ENCODE measurements around the gene CDK19. TPM values are rescaled to one million over a fixed set of nuclear protein-coding genes. Genes with fewer than 3 reads are reported as not detected.
A peak's percentile ranks its signal among the peaks of the same experiment; 100 is the strongest.
"Not testable (repeated sequence)": the region's sequence is repeated elsewhere in the genome, so short reads cannot be mapped to it uniquely, and the experiment has no call there.

Gene CDK19
- polyA plus RNA-seq, 1 donor (not counting 4 experiments of a cell fraction or from before 2014, with no cell fraction given) = 6.4 TPM

DNA sequence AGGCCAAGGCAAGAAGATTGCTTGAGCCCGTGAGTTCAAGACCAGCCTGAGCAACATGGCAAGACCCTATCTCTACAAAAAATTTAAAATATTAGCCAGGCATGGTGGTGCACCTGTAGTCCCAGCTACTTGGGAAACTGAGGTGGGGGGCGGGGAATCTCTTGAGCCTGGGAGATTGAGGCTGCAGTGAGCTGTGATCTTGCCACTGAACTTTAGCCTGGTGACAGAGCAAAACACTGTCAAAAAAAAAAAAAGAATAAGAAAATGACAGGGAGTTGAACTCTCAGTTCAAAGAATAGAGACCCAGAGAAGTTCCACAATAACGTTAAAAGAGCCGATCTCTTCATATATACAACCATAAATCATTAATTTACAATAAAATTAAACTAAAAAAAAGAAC, 34.5 kb upstream of the CDK19 start:
- no peak for TF ChIP-seq EZH2 (IDR thresholded peaks at IDR 0.05; ENCODE audit: low read length)
- TF ChIP-seq, protein P1, sequence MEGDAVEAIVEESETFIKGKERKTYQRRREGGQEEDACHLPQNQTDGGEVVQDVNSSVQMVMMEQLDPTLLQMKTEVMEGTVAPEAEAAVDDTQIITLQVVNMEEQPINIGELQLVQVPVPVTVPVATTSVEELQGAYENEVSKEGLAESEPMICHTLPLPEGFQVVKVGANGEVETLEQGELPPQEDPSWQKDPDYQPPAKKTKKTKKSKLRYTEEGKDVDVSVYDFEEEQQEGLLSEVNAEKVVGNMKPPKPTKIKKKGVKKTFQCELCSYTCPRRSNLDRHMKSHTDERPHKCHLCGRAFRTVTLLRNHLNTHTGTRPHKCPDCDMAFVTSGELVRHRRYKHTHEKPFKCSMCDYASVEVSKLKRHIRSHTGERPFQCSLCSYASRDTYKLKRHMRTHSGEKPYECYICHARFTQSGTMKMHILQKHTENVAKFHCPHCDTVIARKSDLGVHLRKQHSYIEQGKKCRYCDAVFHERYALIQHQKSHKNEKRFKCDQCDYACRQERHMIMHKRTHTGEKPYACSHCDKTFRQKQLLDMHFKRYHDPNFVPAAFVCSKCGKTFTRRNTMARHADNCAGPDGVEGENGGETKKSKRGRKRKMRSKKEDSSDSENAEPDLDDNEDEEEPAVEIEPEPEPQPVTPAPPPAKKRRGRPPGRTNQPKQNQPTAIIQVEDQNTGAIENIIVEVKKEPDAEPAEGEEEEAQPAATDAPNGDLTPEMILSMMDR (optimal IDR thresholded peaks at IDR 0.05 in 1 of 3, IDR thresholded peaks at IDR 0.05 in 1 of 3, conservative IDR thresholded peaks at IDR 0.05 in 1 of 3; ENCODE audit: extremely low read depth in 1 of 3, insufficient read depth in 2 of 3, low read length in 3 of 3) = no peak
- H4K20me1 ChIP-seq (ENCODE audit: control insufficient read depth, extremely low read depth, insufficient read depth, low read length) = no peaks in the 10 kb centered on the region
- no peak overlapping the region for H3K4me3 ChIP-seq (ENCODE audit: control insufficient read depth in 2 of 3, extremely low read depth in 1 of 3, insufficient read depth in 2 of 3, low read depth in 1 of 3, low read length in 3 of 3)
- dilution Hi-C loops (cut with MboI; ENCODE audit: extremely low pct_ligation_motif_present, low sequenced_read_pairs) = no loop called here
- H3K9ac ChIP-seq (ENCODE audit: control insufficient read depth, extremely low read depth, insufficient read depth, low read length) = no peak overlapping the region
- no peak overlapping the region for H2AFZ ChIP-seq (ENCODE audit: control insufficient read depth, low read length)
- no peak overlapping the region for H3K27ac ChIP-seq (ENCODE audit: control insufficient read depth, insufficient read depth, low read length)
- H3K9me3 ChIP-seq (ENCODE audit: control insufficient read depth, low read depth, low read length) = no peaks in the 10 kb centered on the region
- no peak overlapping the region for H3K4me2 ChIP-seq (ENCODE audit: control insufficient read depth, extremely low read depth, insufficient read depth, low read depth, low read length)
- FAIRE-seq (no peak), DNase-seq (ENCODE audit: low read depth, low spot score) (no peak)
- H3K9me1 ChIP-seq (ENCODE audit: control insufficient read depth, extremely low read depth, insufficient read depth, low read length) = no peaks in the 10 kb centered on the region
- H3K79me2 ChIP-seq (ENCODE audit: control insufficient read depth, insufficient read depth, low read length) = no peaks in the 10 kb centered on the region
- no peaks in the 10 kb centered on the region for H3K27me3 ChIP-seq (ENCODE audit: control insufficient read depth, extremely low read depth, insufficient read depth, low read length)
- peaks cover 3% of the 10 kb centered on the region for H3K4me1 ChIP-seq (ENCODE audit: control insufficient read depth, extremely low read depth, insufficient read depth, low read length)
- no peaks in the 10 kb centered on the region for H3K36me3 ChIP-seq (ENCODE audit: control insufficient read depth in 2 of 2, extremely low read depth in 1 of 2, insufficient read depth in 2 of 2, low read length in 2 of 2)

DNA sequence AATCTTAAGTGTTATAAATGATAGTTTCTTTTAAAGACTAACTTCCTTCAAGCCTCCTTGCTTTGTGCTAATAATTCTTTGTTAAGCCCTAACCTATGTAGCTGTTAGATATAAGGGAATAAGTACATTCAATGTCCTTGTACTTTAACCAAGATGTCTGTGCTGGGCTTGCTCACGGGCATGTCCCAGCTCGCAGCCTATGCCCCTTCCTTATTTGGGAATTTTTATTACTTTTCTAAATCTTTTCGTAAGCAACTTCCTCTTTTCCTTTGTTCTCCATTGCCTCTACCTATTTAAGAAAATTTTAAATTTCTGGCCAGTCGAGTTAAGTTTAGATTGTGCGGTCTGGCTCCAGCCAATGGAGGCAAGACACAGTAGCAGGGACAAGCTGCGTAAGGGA, 26.0 kb upstream of the CDK19 start:
- Histone ChIP-seq H3K9ac (ENCODE audit: control insufficient read depth, extremely low read depth, insufficient read depth, low read length) (no peak overlapping the region), H3K27me3 (ENCODE audit: control insufficient read depth, extremely low read depth, insufficient read depth, low read length) (no peaks in the 10 kb centered on the region), H3K9me1 (ENCODE audit: control insufficient read depth, extremely low read depth, insufficient read depth, low read length) (no peaks in the 10 kb centered on the region), H3K79me2 (ENCODE audit: control insufficient read depth, insufficient read depth, low read length) (no peaks in the 10 kb centered on the region), H4K20me1 (ENCODE audit: control insufficient read depth, extremely low read depth, insufficient read depth, low read length) (no peaks in the 10 kb centered on the region), H3K27ac (ENCODE audit: control insufficient read depth, insufficient read depth, low read length) (no peak overlapping the region), H3K4me2 (ENCODE audit: control insufficient read depth, extremely low read depth, insufficient read depth, low read depth, low read length) (no peak overlapping the region), H3K4me3 (ENCODE audit: control insufficient read depth in 2 of 3, extremely low read depth in 1 of 3, insufficient read depth in 2 of 3, low read depth in 1 of 3, low read length in 3 of 3) (no peak overlapping the region), H3K36me3 (ENCODE audit: control insufficient read depth in 2 of 2, extremely low read depth in 1 of 2, insufficient read depth in 2 of 2, low read length in 2 of 2) (no peaks in the 10 kb centered on the region), H2AFZ (ENCODE audit: control insufficient read depth, low read length) (peak overlapping the region; percentile 15), H3K4me1 (ENCODE audit: control insufficient read depth, extremely low read depth, insufficient read depth, low read length) (no peaks in the 10 kb centered on the region), H3K9me3 (ENCODE audit: control insufficient read depth, low read depth, low read length) (no peaks in the 10 kb centered on the region)
- FAIRE-seq (no peak), DNase-seq (ENCODE audit: low read depth, low spot score) (no peak)
- dilution Hi-C loops (cut with MboI; ENCODE audit: extremely low pct_ligation_motif_present, low sequenced_read_pairs) = no loop called here
- no peak for TF ChIP-seq EZH2 (IDR thresholded peaks at IDR 0.05; ENCODE audit: low read length)
- TF ChIP-seq, protein P1 (optimal IDR thresholded peaks at IDR 0.05 in 1 of 3, IDR thresholded peaks at IDR 0.05 in 1 of 3, conservative IDR thresholded peaks at IDR 0.05 in 1 of 3; ENCODE audit: extremely low read depth in 1 of 3, insufficient read depth in 2 of 3, low read length in 3 of 3) = no peak

DNA sequence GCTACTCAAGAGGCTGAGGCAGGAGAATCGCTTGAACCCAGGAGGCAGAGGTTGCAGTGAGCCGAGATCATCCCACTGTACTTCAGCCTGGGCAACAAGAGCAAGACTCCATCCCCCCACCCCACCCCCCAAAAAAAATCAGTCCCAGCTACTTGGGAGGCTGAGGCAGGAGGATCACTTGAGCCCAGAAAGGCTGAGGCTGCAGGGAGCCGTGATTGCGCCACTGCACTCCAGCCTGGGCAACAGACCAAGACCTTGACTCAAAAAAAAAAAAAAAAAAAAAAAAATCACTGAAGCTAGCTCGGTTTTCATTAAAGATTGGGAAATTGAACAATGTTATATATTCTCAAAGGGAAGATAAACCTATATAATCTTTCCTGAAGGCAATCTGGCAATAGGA, 20.5 kb upstream of the CDK19 start:
- dilution Hi-C loops (cut with MboI; ENCODE audit: extremely low pct_ligation_motif_present, low sequenced_read_pairs); H2AFZ ChIP-seq (ENCODE audit: control insufficient read depth, low read length): not testable (repeated sequence)

More for the DNA sequence above, 20.5 kb upstream of the CDK19 start:
- not testable (repeated sequence) for FAIRE-seq; H3K36me3 ChIP-seq (ENCODE audit: control insufficient read depth in 2 of 2, extremely low read depth in 1 of 2, insufficient read depth in 2 of 2, low read length in 2 of 2); H3K4me3 ChIP-seq (ENCODE audit: control insufficient read depth in 2 of 3, extremely low read depth in 1 of 3, insufficient read depth in 2 of 3, low read depth in 1 of 3, low read length in 3 of 3); H3K27me3 ChIP-seq (ENCODE audit: control insufficient read depth, extremely low read depth, insufficient read depth, low read length); H4K20me1 ChIP-seq (ENCODE audit: control insufficient read depth, extremely low read depth, insufficient read depth, low read length); H3K27ac ChIP-seq (ENCODE audit: control insufficient read depth, insufficient read depth, low read length); H3K4me2 ChIP-seq (ENCODE audit: control insufficient read depth, extremely low read depth, insufficient read depth, low read depth, low read length); H3K9me3 ChIP-seq (ENCODE audit: control insufficient read depth, low read depth, low read length); DNase-seq (ENCODE audit: low read depth, low spot score); H3K4me1 ChIP-seq (ENCODE audit: control insufficient read depth, extremely low read depth, insufficient read depth, low read length); H3K9me1 ChIP-seq (ENCODE audit: control insufficient read depth, extremely low read depth, insufficient read depth, low read length); H3K9ac ChIP-seq (ENCODE audit: control insufficient read depth, extremely low read depth, insufficient read depth, low read length); H3K79me2 ChIP-seq (ENCODE audit: control insufficient read depth, insufficient read depth, low read length)
